H54 (cell line): ENCODE data around the gene PURA.
"Not testable (repeated sequence)": the region's sequence is repeated elsewhere in the genome, so short reads cannot be mapped to it uniquely, and the experiment has no call there.

Experiments
- DNase-seq: peaks from one replicate; pipeline ENCODE4 v3.0.0; 2011; ENCODE audit warnings: low spot score, mixed read lengths; ENCODE audit not compliant: insufficient read length
- FAIRE-seq: peaks from 3 replicates; lab custom pipeline; 2011; peaks lifted over from hg19 to GRCh38; lab: Jason Lieb, UNC
- POLR2A ChIP-seq: IDR thresholded peaks from 2 replicates; pipeline ENCODE4 v1.6.1; 2011; ENCODE audit warnings: low read depth, mild to moderate bottlenecking, low read length

PURA gene

GRCh38 chr5:140151144-140152021 is 37.5 kb downstream of the PURA start:
- no peak for TF ChIP-seq POLR2A
- FAIRE-seq = no peak
- DNase-seq = no peak

GRCh38 chr5:140152022-140152999 is 38.4 kb downstream of the PURA start:
- FAIRE-seq (no peak), DNase-seq (no peak)
- TF ChIP-seq POLR2A = no peak

DNA sequence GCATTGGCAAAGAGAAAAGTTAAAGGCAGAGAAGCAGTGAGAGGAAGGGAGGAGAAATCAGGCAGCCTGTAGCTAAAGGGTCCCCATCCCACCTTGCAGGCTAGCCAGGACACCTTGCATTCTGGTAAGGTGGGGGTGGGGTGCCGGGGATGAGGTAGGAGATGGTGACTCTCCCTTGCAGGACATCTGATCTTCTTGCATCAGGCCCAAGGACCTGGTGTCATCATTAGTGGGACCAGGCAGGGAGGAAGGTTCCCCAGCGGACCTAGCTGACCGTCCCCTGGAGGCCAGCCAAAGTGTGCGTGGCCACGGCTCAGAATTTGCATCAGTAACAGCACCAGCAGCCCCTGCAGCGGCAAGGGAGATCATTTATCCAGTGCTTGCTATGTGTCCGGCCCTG is 39.3 kb downstream of the PURA start:
- TF ChIP-seq POLR2A = no peak
- DNase-seq (no peak), FAIRE-seq (no peak)

GRCh38 chr5:140153905-140154304 is 40.0 kb downstream of the PURA start:
- no peak for FAIRE-seq
- no peak for DNase-seq
- TF ChIP-seq POLR2A = no peak

- not testable (repeated sequence) for DNase-seq, FAIRE-seq
Measured at GRCh38 chr5:140154710-140155381, 40.9 kb downstream of the PURA start.

- DNase-seq (peak; percentile 85), FAIRE-seq (peak; percentile 52)
- no peak for TF ChIP-seq POLR2A
Measured at GRCh38 chr5:140157032-140157781, 43.3 kb downstream of the PURA start.

DNA sequence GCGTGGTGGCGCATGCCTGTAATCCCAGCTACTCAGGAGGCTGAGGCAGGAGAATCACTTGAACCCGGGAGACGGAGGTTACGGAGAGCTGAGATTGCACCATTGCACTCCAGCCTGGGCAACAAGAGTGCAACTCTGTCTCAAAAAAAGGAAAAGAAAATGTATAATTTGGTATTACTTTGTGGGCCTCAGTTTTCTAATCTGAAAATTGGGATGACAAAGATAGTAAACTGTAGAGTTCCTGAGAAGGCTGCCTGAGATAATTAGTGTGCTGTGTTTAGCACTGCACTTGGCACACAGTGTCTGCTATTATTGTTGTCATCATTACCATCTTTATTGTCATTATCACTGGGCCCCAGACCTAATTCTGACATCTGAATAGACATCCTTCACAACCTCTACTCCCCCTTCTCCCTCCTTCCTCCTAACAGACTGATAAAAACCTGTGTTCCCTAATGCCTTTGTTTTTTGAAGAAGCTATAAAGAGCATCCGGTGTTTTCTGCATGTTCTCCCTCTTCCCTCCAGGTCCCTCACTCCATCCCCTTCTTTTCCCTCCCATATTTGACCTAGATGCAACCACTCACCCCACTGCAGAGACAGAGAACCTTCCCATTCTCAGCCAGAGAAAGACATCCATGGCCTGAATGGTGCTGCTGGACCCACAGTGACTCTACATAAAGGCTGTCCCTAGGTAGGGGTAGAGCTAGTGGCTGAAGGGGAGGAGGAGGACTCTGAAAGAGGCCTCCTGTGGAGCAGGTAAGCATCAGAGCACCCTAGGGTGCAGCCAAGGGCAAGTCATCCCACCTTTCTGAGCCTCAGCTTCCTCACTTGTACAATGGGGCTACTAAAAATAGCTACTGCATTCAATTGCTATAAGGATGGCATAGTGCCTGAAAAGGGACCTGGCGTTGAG is 45.4 kb downstream of the PURA start:
- no peak for FAIRE-seq
- DNase-seq = no peak
- no peak for TF ChIP-seq POLR2A

DNA sequence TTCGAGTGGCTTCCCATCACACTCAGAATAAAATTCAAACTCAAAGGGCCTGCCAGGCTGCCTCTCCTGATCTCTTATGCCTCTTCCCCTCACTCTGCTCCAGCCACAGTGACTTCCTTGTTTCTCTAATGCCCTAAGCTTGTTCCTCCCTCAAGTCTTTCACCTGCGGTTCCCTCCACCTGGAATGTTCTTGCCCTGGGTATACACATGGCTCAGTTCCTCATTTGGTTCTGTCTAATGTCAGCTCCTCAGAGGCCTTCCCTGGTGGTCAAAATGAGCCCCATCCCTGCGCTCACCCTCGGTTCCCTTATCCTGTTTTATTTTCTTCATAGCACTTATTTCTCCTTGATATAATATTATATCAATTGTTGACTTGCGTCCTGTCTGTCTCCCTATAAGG is 48.4 kb downstream of the PURA start:
- no peak for FAIRE-seq
- TF ChIP-seq POLR2A = no peak
- no peak for DNase-seq

GRCh38 chr5:140162781-140163180 is 48.9 kb downstream of the PURA start:
- FAIRE-seq (no peak), DNase-seq (no peak)
- TF ChIP-seq POLR2A = no peak

DNA sequence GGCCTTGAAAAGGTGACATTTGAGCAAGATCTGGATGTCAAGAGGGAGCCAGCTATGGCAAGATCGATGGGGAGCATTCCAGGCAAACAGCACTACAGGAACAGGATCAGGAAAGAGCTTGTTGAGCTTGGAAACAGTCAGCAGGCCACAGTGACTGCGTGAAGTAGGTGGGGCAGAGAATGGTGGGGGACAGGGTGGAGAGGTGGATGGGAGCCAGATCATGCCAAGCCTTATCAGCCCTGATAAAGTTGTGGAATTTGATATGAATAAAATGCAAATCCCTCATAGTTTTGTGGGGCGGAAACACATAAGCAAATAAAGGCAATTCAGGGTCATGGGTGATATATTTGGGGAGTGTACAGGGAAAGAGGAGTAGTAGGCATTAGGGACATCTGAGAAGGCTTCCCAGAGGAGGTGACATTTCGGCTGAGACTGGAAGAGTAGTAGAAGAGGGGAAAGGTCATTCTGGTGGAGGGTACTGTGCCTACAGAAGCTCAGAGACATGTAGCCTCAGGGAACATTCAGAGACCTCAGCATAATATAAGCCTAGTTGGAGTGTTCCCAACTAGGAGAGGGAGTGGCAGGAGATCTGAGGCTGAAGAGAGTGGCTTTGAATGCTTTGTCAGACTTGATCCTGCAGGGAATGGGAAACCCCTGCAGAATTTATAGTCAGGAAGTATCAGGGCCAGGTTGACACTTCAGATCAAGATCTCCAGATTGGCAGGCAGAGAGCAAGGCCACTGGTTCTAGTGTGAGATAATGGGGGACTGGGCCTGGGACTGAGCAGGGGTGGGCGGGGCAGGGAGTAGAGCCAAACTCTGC is 51.4 kb downstream of the PURA start:
- no peak for FAIRE-seq
- no peak for TF ChIP-seq POLR2A
- DNase-seq = no peak

GRCh38 chr5:140165923-140166270 is 52.0 kb downstream of the PURA start:
- no peak for DNase-seq
- no peak for TF ChIP-seq POLR2A
- FAIRE-seq = no peak

DNA sequence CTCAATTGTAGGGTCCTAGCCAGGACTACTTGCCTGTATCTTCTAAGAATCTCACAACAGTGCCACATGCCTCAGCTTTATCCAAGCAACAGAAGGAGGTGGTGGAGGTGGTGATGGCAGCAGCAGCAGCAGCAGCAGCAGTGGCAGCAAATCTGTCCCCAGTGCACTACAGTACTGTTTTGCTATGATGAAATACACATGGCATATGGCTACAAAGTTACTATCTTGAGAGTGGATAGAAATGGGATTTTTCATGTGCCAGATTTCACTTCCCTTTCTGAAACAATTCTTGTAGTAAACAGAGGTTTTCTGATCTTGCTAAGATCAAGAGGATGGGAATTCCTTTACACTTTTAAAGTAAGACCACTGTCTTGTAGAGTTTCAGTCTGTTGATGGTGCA is 53.0 kb downstream of the PURA start:
- TF ChIP-seq POLR2A = no peak
- no peak for FAIRE-seq
- DNase-seq = no peak
